Psoas muscle (tissue), 8 donors: ENCODE results near the gene CACNA1B. TPM values are rescaled to one million over a fixed set of nuclear protein-coding genes. Genes with fewer than 3 reads are reported as not detected.

Experiments used
- ATAC-seq, 4 donors: fragments of 200-7000 bp; cut with Tn5 transposase; one replicate each; pipeline ENCODE4 v1.9.1; 2020; ENCODE audit warnings: moderate library complexity in 3 of 4, mild to moderate bottlenecking in 2 of 4
- DNase-seq, 2 donors: peaks; one replicate each; pipeline ENCODE4 v3.0.0-alpha.2; 2020
- H3K27ac ChIP-seq: fragments of 200-600 bp; one replicate; pipeline ENCODE4 v1.8.0; 2022
- H3K27me3 ChIP-seq, 3 donors: fragments of 200-600 bp in 1 of 3; one replicate each; pipeline versions ENCODE4 v1.6.1 to v1.8.0; 2013 to 2022; ENCODE audit warnings: low read length in 2 of 3, mild to moderate bottlenecking in 2 of 3, moderate library complexity in 1 of 3; ENCODE audit not compliant: insufficient read depth in 3 of 3
- H3K36me3 ChIP-seq, 2 donors: fragments of 200-600 bp in 1 of 2; one replicate each; pipeline versions ENCODE4 v1.6.1 to v1.8.0; 2013 to 2022; ENCODE audit warnings: low read depth in 1 of 2, mild to moderate bottlenecking in 1 of 2, moderate library complexity in 1 of 2; ENCODE audit not compliant: insufficient read depth in 1 of 2
- H3K4me1 ChIP-seq: fragments of 200-600 bp; one replicate; pipeline ENCODE4 v1.8.0; 2022
- H3K4me3 ChIP-seq: fragments of 200-600 bp; one replicate; pipeline ENCODE4 v1.8.0; 2022; ENCODE audit warnings: mild to moderate bottlenecking
- H3K9me3 ChIP-seq: fragments of 200-600 bp; one replicate; pipeline ENCODE4 v1.8.0; 2022
- CTCF ChIP-seq: fragments of 200-600 bp; IDR thresholded peaks from one replicate; pipeline ENCODE4 v1.8.0; 2022; ENCODE audit warnings: antibody characterized with exemption
- WGBS, 3 donors: extraction: QIAGEN DNeasy Blood & Tissue Kit; methylation state at CpG; one replicate each; pipeline versions ENCODE4 v1.1.6 to v1.1.7; 2013; 5-methylcytosine and 5-hydroxymethylcytosine counted together
- intact Hi-C, 2 donors: fragments of 100-400 bp; cut with DNase I; formaldehyde crosslinking; loops; one replicate each; pipeline versions ENCODE4 v1.11.0 to v1.14.2; 2022
- polyA plus RNA-seq, 3 donors: library from polyadenylated mRNA; stranded (reverse); fragments of 200-250 nt; gene quantifications; one replicate each; pipeline ENCODE4 v1.2.3, GENCODE V29; 2013
- total RNA-seq, 4 donors: library from RNA; stranded (reverse); fragmentation: NEBNext Ultra II Directional in 2 of 4; extraction: Animal tissue kit (Norgen Biotek cat#: 25700) in 2 of 4; gene quantifications; one replicate each; pipeline versions ENCODE4 v1.2.1 to v1.2.4, GENCODE V29; 2021 to 2023
- donor health status: healthy with polysubstance abuse.
- donor health status: DM: no; HTN: no; CAD: no; lungs with moderate emphysema.
- donor health status: Bipolar disorder and iron deficiency.
- donor health status: healthy.
- donor health status: DM: yes; HTN: yes; CAD: no.
- donor health status: DM: no; HTN: no; CAD: no.
- donor health status: DM: no; HTN: no; CAD: no.
- donor health status: DM: yes; HTN: yes; CAD: no.

The CACNA1B gene
- total and polyA plus RNA-seq, 7 donors = 0.01 to 0.02 TPM; not detected in 5

GRCh38 chr9:137924169-137924568, 46.6 kb downstream of the CACNA1B start:
- Histone ChIP-seq H3K4me3 (no peak overlapping the region), H3K27ac (no peak overlapping the region), H3K4me1 (no peaks in the 10 kb centered on the region), H3K9me3 (no peaks in the 10 kb centered on the region), H3K27me3 (no peaks in the 10 kb centered on the region), H3K36me3 (no peaks in the 10 kb centered on the region)
- TF ChIP-seq CTCF = no peak
- DNase-seq (no peak), ATAC-seq (no peak)
- intact Hi-C loops = no loop called here
- 43 to 46% (median 43%) methylated on average over 2 of the region's 2 CpGs for WGBS, 3 donors

GRCh38 chr9:137924761-137925369, 47.3 kb downstream of the CACNA1B start:
- no peak for ATAC-seq

GRCh38 chr9:137943655-137944054, 66.1 kb downstream of the CACNA1B start:
- WGBS, 3 donors = 88 to 97% (median 89%) methylated on average over 5 of the region's 5 CpGs

More at GRCh38 chr9:137924761-137925369, 47.3 kb downstream of the CACNA1B start:
- no peaks in the 10 kb centered on the region for H3K27me3 ChIP-seq
- H3K4me3 ChIP-seq = no peak overlapping the region
- no peak overlapping the region for H3K27ac ChIP-seq
- H3K36me3 ChIP-seq = no peaks in the 10 kb centered on the region
- WGBS, 3 donors = 70 to 71% (median 70%) methylated on average over 9 of the region's 9 CpGs
- intact Hi-C loops = no loop called here
- TF ChIP-seq CTCF = no peak
- H3K9me3 ChIP-seq = no peaks in the 10 kb centered on the region
- no peaks in the 10 kb centered on the region for H3K4me1 ChIP-seq
- no peak for DNase-seq

GRCh38 chr9:137945581-137945980, 68.0 kb downstream of the CACNA1B start:
- intact Hi-C loops = no loop called here
- Histone ChIP-seq H3K27me3 (peaks cover 0 to 3% (median 0%) of the 10 kb centered on the region in 3 donors), H3K4me1 (no peaks in the 10 kb centered on the region), H3K9me3 (no peaks in the 10 kb centered on the region), H3K4me3 (no peak overlapping the region), H3K27ac (no peak overlapping the region), H3K36me3 (no peaks in the 10 kb centered on the region)
- DNase-seq (no peak), ATAC-seq (no peak)
- no peak for TF ChIP-seq CTCF
- WGBS, 3 donors = 87 to 93% (median 91%) methylated on average over 4 of the region's 4 CpGs

More at GRCh38 chr9:137943655-137944054, 66.1 kb downstream of the CACNA1B start:
- Histone ChIP-seq H3K27ac (no peak overlapping the region), H3K27me3 (no peaks in the 10 kb centered on the region), H3K9me3 (no peaks in the 10 kb centered on the region), H3K4me3 (no peak overlapping the region), H3K36me3 (no peaks in the 10 kb centered on the region), H3K4me1 (no peaks in the 10 kb centered on the region)
- DNase-seq (no peak), ATAC-seq (no peak)
- intact Hi-C loops = no loop called here
- no peak for TF ChIP-seq CTCF

- ATAC-seq (no peak), DNase-seq (no peak)
- H3K4me3 ChIP-seq = no peak overlapping the region
- intact Hi-C loops = no loop called here
- peaks cover 0 to 3% (median 0%) of the 10 kb centered on the region in 3 donors for H3K27me3 ChIP-seq
- no peak overlapping the region for H3K27ac ChIP-seq
- no peaks in the 10 kb centered on the region for H3K36me3 ChIP-seq
- H3K4me1 ChIP-seq = no peaks in the 10 kb centered on the region
- 57 to 72% (median 68%) methylated on average over 2 of the region's 2 CpGs for WGBS, 3 donors
- H3K9me3 ChIP-seq = no peaks in the 10 kb centered on the region
- no peak for TF ChIP-seq CTCF
Observed at GRCh38 chr9:137946993-137947392, 69.4 kb downstream of the CACNA1B start.
